B cell (primary cell): ENCODE data around the gene MMS19. TPM values are rescaled to one million over a fixed set of nuclear protein-coding genes. Genes with fewer than 3 reads are reported as not detected.

Source experiments
- ATAC-seq: fragments of 200-7000 bp; cut with Tn5 transposase; one replicate; pipeline ENCODE4 v1.10.0; 2021; ENCODE audit warnings: low read depth, mild to moderate bottlenecking, moderate number of reproducible peaks, moderate library complexity
- CTCF ChIA-PET: fragments of 350-600 bp; sonication (Branson Sonifier 250); formaldehyde crosslinking; loops from one replicate; lab custom pipeline; 2021; ENCODE audit warnings: antibody characterized with exemption, inconsistent platforms; lab: Charles Lee
- POLR2A ChIA-PET: fragments of 350-600 bp; sonication (Branson Sonifier 250); formaldehyde crosslinking; loops from one replicate; lab custom pipeline; 2021; ENCODE audit warnings: antibody characterized with exemption; lab: Charles Lee
- DNase-seq: peaks from one replicate; pipeline ENCODE4 v3.0.0; 2013
- H2AFZ ChIP-seq: 2 replicates; pipeline ENCODE4 v1.6.1; 2012; ENCODE audit warnings: mild to moderate bottlenecking, low read depth, low read length; ENCODE audit not compliant: insufficient read depth, poor library complexity, severe bottlenecking
- H3K27ac ChIP-seq, 2 donors: 1 replicate in 1 of 2; 2 replicates in 1 of 2; pipeline ENCODE4 v1.5.1; 2012 to 2013; ENCODE audit warnings: low read length in 2 of 2, mild to moderate bottlenecking in 2 of 2, moderate library complexity in 1 of 2
- H3K27me3 ChIP-seq, 4 experiments: fragments of 200-600 bp in 1 of 4; sonication (generic) in 1 of 4; replicated peaks in 1 of 4; 1 replicate in 2 of 4; 2 replicates in 2 of 4; pipeline versions ENCODE4 v1.6.1 to v1.7.0; 2013 to 2016; ENCODE audit warnings: low read length in 3 of 4, mild to moderate bottlenecking in 2 of 4, mixed read lengths in 1 of 4, moderate library complexity in 1 of 4; ENCODE audit not compliant: insufficient read depth in 4 of 4, control insufficient read depth in 3 of 4; ENCODE audit errors: control extremely low read depth in 1 of 4
- H3K36me3 ChIP-seq, 2 experiments: replicated peaks in 1 of 2; 1 replicate in 1 of 2; 2 replicates in 1 of 2; pipeline versions ENCODE4 v1.6.1 to v1.7.1; 2013; ENCODE audit warnings: low read length in 1 of 2; ENCODE audit not compliant: insufficient read depth in 2 of 2, control insufficient read depth in 1 of 2; ENCODE audit errors: control extremely low read depth in 1 of 2, extremely low read depth in 1 of 2
- H3K4me1 ChIP-seq, 2 donors: fragments of 200-600 bp in 1 of 2; sonication (generic) in 1 of 2; 1 replicate in 1 of 2; 2 replicates in 1 of 2; pipeline versions ENCODE4 v1.5.1 to v1.6.1; 2013 to 2017; ENCODE audit warnings: low read length in 2 of 2; ENCODE audit not compliant: control insufficient read depth in 2 of 2, insufficient read depth in 2 of 2
- H3K4me2 ChIP-seq: replicated peaks from 2 replicates; pipeline ENCODE3; 2012; ENCODE audit warnings: mild to moderate bottlenecking, low read depth, low read length; ENCODE audit not compliant: poor library complexity, severe bottlenecking
- H3K4me3 ChIP-seq, 5 experiments: fragments of 200-600 bp in 1 of 5; sonication (generic) in 1 of 5; 1 replicate in 3 of 5; 2 replicates in 2 of 5; pipeline versions ENCODE4 v1.5.1 to v1.7.0; 2011 to 2016; ENCODE audit warnings: low read length in 4 of 5, mild to moderate bottlenecking in 4 of 5, low read depth in 2 of 5, control low read depth in 1 of 5, moderate library complexity in 1 of 5; ENCODE audit not compliant: insufficient read depth in 1 of 5; ENCODE audit errors: control extremely low read depth in 1 of 5, extremely low read depth in 1 of 5
- H3K79me2 ChIP-seq: fragments of 200-600 bp; sonication (generic); one replicate; pipeline ENCODE4 v1.6.0; 2016; ENCODE audit warnings: low read length; ENCODE audit not compliant: control insufficient read depth, insufficient read depth
- H3K9ac ChIP-seq: fragments of 200-600 bp; sonication (generic); 2 replicates; pipeline ENCODE4 v1.6.1; 2017; ENCODE audit warnings: mild to moderate bottlenecking, low read length, moderate library complexity
- H3K9me3 ChIP-seq, 3 donors: one replicate each; pipeline versions ENCODE4 v1.6.1 to v1.7.1; 2013; ENCODE audit warnings: low read length in 2 of 3; ENCODE audit not compliant: control insufficient read depth in 2 of 3, insufficient read depth in 1 of 3; ENCODE audit errors: control extremely low read depth in 1 of 3
- H4K20me1 ChIP-seq: 2 replicates; pipeline ENCODE4 v1.6.0; 2012; ENCODE audit warnings: mild to moderate bottlenecking, low read length; ENCODE audit not compliant: insufficient read depth, control insufficient read depth, poor library complexity, severe bottlenecking
- H3K27ac Mint-ChIP-seq: one replicate; pipeline ENCODE4 v1.8.0; 2021; ENCODE audit warnings: mixed read lengths
- H3K27me3 Mint-ChIP-seq: one replicate; pipeline ENCODE4 v1.8.0; 2021; ENCODE audit warnings: mixed read lengths
- H3K4me1 Mint-ChIP-seq: one replicate; pipeline ENCODE4 v1.8.0; 2021; ENCODE audit warnings: mixed read lengths
- H3K4me3 Mint-ChIP-seq: one replicate; pipeline ENCODE4 v1.8.0; 2021; ENCODE audit warnings: mixed read lengths
- H3K9me3 Mint-ChIP-seq: one replicate; pipeline ENCODE4 v1.8.0; 2022; ENCODE audit warnings: mixed read lengths; ENCODE audit not compliant: insufficient read depth
- EZH2 ChIP-seq: IDR thresholded peaks from 2 replicates; pipeline ENCODE4 v1.6.1; 2012; ENCODE audit warnings: borderline replicate concordance, low read depth, mild to moderate bottlenecking, moderate library complexity, low read length; ENCODE audit not compliant: insufficient read depth, poor library complexity, severe bottlenecking
- WGBS: methylation state at CpG from one replicate; pipeline ENCODE4 v1.1.5; 2013; ENCODE audit warnings: missing lambda C conversion rate; ENCODE audit not compliant: insufficient coverage; 5-methylcytosine and 5-hydroxymethylcytosine counted together
- intact Hi-C: fragments of 100-400 bp; cut with micrococcal nuclease; formaldehyde crosslinking; loops from one replicate; pipeline ENCODE4 v1.10.0; 2022
- polyA plus RNA-seq: library from polyadenylated mRNA; depleted of rRNA; stranded (reverse); fragments of >200 nt; gene quantifications from 2 replicates; pipeline ENCODE4 v1.2.3, GENCODE V29; 2012
- total RNA-seq, 2 donors: library from RNA; stranded (reverse); fragments of 120-200 nt in 1 of 2; gene quantifications; 1 replicate in 1 of 2; 2 replicates in 1 of 2; pipeline versions ENCODE4 v1.2.3 to v1.2.4, GENCODE V29; 2013 to 2022
- TF ChIP-seq, protein P1 (sequence below): fragments of 200-600 bp; IDR thresholded peaks from one replicate; pipeline ENCODE4 v1.8.0; 2022; ENCODE audit warnings: antibody characterized with exemption, mild to moderate bottlenecking

Gene MMS19
- total and polyA plus RNA-seq, 2 donors (not counting 1 experiment from before 2014, with no cell fraction given) = 82.1 to 102 TPM

DNA sequence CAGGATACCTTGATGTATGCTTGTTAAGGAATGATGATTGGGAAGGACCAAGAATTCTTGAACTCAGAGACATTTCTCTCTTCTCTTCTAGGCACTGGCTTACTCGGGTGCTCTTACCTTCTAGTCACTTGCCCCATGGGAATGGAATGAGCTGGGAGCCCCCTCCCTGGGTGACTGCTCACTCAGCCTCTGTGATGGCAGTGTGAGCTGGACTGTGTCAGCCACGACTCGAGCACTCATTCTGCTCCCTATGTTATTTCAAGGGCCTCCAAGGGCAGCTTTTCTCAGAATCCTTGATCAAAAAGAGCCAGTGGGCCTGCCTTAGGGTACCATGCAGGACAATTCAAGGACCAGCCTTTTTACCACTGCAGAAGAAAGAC, 41.5 kb downstream of the MMS19 start:
- H3K4me1 ChIP-seq = no peaks in the 10 kb centered on the region
- H3K9ac ChIP-seq = no peak overlapping the region
- no peaks in the 10 kb centered on the region for H3K27me3 ChIP-seq
- no peak overlapping the region for H3K4me3 ChIP-seq
- CTCF ChIA-PET = no interaction called here
- H3K79me2 ChIP-seq = peaks cover 12% of the 10 kb centered on the region
- WGBS = 74% methylated on average over 2 of the region's 3 CpGs
- POLR2A ChIA-PET = no interaction called here
- Mint-ChIP-seq H3K27ac (peak overlapping the region; percentile 46), H3K27me3 (no peaks in the 10 kb centered on the region), H3K4me1 (no peaks in the 10 kb centered on the region), H3K9me3 (no peaks in the 10 kb centered on the region), H3K4me3 (no peak overlapping the region)
- no peak overlapping the region for H3K4me2 ChIP-seq
- intact Hi-C loops = no loop called here
- no peak for ATAC-seq
- TF ChIP-seq, protein P1, sequence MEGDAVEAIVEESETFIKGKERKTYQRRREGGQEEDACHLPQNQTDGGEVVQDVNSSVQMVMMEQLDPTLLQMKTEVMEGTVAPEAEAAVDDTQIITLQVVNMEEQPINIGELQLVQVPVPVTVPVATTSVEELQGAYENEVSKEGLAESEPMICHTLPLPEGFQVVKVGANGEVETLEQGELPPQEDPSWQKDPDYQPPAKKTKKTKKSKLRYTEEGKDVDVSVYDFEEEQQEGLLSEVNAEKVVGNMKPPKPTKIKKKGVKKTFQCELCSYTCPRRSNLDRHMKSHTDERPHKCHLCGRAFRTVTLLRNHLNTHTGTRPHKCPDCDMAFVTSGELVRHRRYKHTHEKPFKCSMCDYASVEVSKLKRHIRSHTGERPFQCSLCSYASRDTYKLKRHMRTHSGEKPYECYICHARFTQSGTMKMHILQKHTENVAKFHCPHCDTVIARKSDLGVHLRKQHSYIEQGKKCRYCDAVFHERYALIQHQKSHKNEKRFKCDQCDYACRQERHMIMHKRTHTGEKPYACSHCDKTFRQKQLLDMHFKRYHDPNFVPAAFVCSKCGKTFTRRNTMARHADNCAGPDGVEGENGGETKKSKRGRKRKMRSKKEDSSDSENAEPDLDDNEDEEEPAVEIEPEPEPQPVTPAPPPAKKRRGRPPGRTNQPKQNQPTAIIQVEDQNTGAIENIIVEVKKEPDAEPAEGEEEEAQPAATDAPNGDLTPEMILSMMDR = no peak
- no peak for TF ChIP-seq EZH2
- no peak for DNase-seq
- no peak overlapping the region for H2AFZ ChIP-seq
- peaks cover 12% of the 10 kb centered on the region for H4K20me1 ChIP-seq
- no peaks in the 10 kb centered on the region for H3K9me3 ChIP-seq
- H3K36me3 ChIP-seq = peaks cover 8 to 92% of the 10 kb centered on the region in 2 experiments
- H3K27ac ChIP-seq = no peak overlapping the region

DNA sequence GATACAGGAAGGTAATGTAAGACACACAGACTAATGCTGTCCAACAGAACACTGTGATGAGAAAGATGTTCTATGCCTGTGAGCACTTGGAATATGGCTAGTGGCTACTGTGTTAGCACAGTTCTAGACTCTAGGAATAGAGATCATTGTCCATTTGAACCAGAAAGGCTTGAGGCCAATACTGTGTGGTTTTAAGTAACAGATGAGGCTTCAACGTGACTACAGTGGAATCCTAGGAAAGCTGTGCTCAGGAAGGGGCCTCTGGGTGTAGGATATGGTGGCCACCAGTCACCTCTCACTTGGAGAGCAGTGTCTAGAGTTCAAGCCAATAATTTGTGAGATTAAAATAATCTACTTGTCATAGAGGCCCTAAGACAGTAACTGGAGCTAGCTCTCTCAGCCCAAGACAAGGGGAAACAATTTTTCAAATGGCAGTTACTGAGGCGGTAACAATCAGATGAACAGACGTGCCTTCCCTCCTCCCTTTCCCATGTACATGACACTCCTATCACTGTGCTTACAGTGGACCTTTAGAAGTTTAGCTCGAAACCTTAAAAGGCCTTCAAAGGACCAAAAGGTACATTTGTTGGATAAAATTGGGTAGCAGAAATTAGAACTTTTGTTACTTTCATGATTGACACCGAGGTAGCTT, 42.1 kb downstream of the MMS19 start:
- intact Hi-C loops = no loop called here
- ATAC-seq (no peak), DNase-seq (no peak)
- no peak overlapping the region for H3K4me3 ChIP-seq
- H3K27me3 ChIP-seq = no peaks in the 10 kb centered on the region
- TF ChIP-seq, protein P1 = no peak
- no peak for TF ChIP-seq EZH2
- H3K27ac ChIP-seq = no peak overlapping the region
- CTCF ChIA-PET = no interaction called here
- Mint-ChIP-seq H3K9me3 (no peaks in the 10 kb centered on the region), H3K27ac (peak overlapping the region; percentile 46), H3K27me3 (no peaks in the 10 kb centered on the region), H3K4me1 (no peaks in the 10 kb centered on the region), H3K4me3 (no peak overlapping the region)
- H3K9me3 ChIP-seq = no peaks in the 10 kb centered on the region
- 75% methylated on average over 4 of the region's 5 CpGs for WGBS
- H3K79me2 ChIP-seq = peaks cover 17% of the 10 kb centered on the region
- H2AFZ ChIP-seq = no peak overlapping the region
- H3K4me2 ChIP-seq = no peak overlapping the region
- H3K9ac ChIP-seq = no peak overlapping the region
- peaks cover 17% of the 10 kb centered on the region for H4K20me1 ChIP-seq
- POLR2A ChIA-PET = no interaction called here
- H3K36me3 ChIP-seq = peaks cover 6 to 92% of the 10 kb centered on the region in 2 experiments
- H3K4me1 ChIP-seq = no peaks in the 10 kb centered on the region
